Measurements from ENCODE around the gene LAMP2. TPM values are rescaled to one million over a fixed set of nuclear protein-coding genes. Genes with fewer than 3 reads are reported as not detected.

LAMP2 gene
- 130 and 137 TPM in 2 replicates for total RNA-seq

GRCh38 chrX:120468825-120469525 is at the start of gene LAMP2:
TSS of gene LAMP2 (minus strand) at chrX:120469296. CDS start at chrX:120469169, 127 bp downstream.

Other genes with a start within 250 kb of the LAMP2 start
- gene ZBTB33, start 218.5 kb downstream of the LAMP2 start, total RNA-seq = 6.2 and 8.0 TPM in 2 replicates
- not detected in 2 replicates for gene TMEM255A, start 157.8 kb downstream of the LAMP2 start, total RNA-seq
- gene ATP1B4, start 107.2 kb downstream of the LAMP2 start, total RNA-seq = not detected in 2 replicates
- 13.4 and 32.2 TPM in 2 replicates for gene CUL4B, start 91.7 kb upstream of the LAMP2 start, total RNA-seq
- 19.5 and 32.6 TPM in 2 replicates for gene MCTS1, start 134.8 kb upstream of the LAMP2 start, total RNA-seq
- gene C1GALT1C1, start 160.8 kb upstream of the LAMP2 start, total RNA-seq = 16.2 and 22.5 TPM in 2 replicates

All from bronchial smooth muscle cell (primary cell).